TTC549 (cell line): ENCODE measurements around the gene ADAMTSL3.

Experiments used
- FAIRE-seq: peaks from 2 replicates; lab custom pipeline; 2012; peaks lifted over from hg19 to GRCh38; lab: Jason Lieb, UNC

Gene ADAMTSL3

GRCh38 chr15:83838763-83839162, 184.8 kb downstream of the ADAMTSL3 start:
- no peak for FAIRE-seq

DNA sequence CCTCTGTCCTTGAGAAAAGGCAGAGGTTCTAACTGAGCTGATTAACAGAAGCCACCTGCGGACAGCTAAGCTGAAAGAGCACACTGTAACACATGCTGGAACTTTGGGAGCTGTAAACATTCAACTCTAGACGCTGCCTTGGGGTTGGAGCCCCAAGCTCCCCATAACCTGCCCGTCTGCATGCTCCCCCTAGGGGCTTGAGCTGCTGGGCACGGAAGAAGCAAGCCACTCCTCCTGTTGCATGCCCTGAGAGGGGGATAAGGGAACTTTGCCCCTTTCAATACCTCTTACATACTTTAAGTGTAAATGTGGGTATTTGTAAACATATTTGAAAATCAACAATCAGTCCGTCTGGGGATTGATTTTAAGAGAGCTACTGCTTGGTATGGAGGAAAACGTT, 188.4 kb downstream of the ADAMTSL3 start:
- no peak for FAIRE-seq

DNA sequence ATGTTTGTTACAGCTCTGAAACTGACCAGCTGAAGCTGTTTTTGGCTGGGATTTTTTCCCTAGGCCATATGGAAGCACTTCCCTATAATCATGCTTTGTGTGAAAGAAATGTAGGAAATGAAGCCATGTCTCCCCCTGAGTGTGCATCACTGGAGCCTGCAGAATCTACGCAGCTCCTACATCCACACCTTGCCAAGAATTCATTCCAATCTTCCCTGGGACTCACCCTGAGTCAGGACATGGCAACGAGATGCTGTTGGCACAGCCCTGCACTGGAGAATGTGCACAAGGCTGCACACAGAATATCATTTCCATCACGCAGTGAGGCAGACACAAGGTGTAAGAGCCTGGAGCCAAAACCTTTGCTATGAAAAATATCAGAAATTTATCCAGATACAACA, 189.5 kb downstream of the ADAMTSL3 start:
- FAIRE-seq, result no peak

GRCh38 chr15:83844742-83845141, 190.8 kb downstream of the ADAMTSL3 start:
- FAIRE-seq, result no peak

- FAIRE-seq, result no peak
Measured at GRCh38 chr15:83845230-83845629, 191.3 kb downstream of the ADAMTSL3 start.

DNA sequence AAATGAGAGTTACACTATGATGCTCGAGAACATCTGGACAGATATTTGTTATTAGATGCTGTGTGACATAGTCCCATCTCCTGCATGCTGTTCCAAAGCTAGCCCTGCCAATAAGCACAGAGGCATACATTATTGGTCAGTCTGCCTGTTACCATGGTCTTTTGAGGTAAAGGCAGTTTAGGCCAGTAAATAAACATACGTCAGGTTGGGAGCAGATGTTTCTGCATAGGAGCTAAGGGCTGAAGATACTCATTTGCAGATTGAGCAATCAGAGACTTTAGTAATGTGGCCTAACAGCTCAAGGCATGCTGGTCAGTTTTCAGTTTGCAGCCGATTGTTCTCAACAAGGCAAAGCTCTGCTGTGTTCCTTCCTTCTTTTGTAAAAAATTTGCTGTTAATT, 192.9 kb downstream of the ADAMTSL3 start:
- no peak for FAIRE-seq

- FAIRE-seq, result no peak
Measured at GRCh38 chr15:83848315-83849050, 194.6 kb downstream of the ADAMTSL3 start.

DNA sequence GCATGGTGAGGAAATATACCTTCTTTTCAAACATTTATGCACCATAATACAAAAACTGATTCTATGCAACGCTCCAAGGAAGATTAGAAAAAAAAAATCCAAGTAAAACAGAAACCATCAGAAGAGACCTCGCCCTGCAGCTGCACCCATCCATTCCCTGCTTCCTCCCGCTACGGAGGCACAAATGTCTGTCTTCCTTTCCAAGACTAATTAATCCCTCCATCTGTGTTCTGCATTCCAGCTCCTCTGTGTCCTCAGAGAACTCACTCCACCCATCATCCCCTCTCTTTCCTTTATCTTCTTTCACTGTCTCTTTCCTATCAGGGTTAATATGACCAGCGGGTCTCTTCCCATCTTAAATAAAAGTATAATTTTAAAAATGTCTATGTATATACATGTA, 196.1 kb downstream of the ADAMTSL3 start:
- no peak for FAIRE-seq

DNA sequence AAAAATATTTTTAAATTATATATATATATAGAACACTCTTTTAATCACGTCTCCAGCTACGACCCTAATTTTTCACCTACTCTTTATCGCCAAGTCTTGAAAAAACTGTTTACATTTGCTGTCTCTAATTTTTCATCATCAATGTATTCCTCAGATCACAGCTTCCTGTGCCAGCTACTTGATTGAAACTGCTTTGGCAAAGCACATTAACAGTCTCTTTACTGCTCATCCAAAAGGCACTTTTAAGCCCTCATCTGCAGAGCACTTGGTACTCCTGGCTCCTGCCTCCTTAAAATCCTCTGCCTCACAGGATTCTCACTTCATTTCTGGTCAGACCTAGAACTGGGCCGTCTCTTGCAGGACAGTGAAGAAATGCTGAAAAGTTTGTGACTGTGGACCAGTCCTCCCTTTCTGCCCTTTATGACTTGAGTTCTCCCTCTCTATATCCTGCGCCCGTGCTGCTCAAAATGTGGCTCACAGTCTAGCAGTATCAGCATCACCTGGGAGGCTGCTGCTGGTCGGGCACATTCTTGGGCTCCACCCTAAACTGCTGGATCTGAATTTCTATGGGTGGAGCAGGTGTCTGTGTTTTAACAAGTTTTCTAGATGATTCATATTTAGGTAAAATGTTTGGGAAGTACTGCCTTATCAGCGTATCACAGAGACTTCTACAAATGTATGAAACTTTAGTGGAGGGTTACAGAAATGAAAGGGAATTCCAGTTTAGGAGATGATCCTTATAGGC, 196.8 kb downstream of the ADAMTSL3 start:
- FAIRE-seq, result no peak

GRCh38 chr15:83853232-83853631, 199.3 kb downstream of the ADAMTSL3 start:
- FAIRE-seq, result no peak

- no peak for FAIRE-seq
Measured at GRCh38 chr15:83854321-83854720, 200.4 kb downstream of the ADAMTSL3 start.

DNA sequence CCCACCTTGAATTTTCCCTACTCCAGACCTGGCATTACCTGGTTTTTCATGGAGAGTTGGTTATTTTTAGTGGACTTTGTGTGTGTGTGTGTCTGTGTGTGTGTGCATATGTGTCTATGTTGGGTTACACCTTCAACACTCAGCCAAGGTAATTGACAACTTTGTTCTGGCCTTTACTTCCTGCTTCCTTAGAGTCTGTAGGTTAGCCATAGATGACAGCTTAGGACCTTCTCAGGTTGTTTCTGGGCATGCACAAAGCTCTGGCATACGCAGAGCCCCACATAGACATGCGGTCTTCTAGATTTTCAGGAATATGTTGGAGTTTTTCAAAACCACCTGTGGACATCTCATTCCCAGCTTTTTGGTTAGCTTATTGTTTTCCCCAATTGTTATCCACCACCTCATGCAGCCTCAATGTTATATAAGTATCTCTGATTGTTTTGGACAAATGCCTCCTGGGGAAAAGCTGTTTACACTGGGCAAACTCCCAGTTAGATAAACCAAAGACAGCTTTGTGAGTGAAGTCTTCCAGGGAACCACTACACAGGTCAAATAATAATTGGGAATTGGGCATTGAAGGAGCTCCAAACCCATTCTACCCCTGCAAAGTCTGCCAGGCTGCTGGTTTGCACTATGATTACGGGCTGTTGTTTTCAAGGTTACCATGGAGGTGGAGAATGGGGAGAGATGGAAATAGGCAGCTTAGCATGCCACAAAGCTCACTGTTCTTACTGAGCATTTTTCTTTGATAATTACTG, 201.2 kb downstream of the ADAMTSL3 start:
- FAIRE-seq, result no peak

DNA sequence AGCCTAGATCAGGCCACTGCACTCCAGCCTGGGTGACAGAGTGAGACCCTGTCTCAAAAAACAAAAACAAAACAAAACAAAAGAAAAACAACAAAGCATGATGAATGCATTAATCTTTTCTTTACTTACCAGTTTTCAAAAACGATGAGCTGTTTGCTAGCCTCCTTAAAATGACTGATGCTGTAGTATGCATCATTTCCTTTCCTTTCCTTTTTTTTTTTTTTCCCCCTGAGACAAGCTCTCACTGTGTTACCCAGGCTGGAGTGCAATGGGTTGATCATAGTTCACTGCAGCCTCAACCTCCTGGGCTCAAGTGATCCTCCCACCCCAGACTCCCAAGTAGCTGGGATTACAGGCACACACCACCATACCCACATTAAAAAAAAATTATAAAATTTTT, 202.0 kb downstream of the ADAMTSL3 start:
- no peak for FAIRE-seq

- FAIRE-seq, result no peak
Measured at GRCh38 chr15:83858820-83859505, 205.0 kb downstream of the ADAMTSL3 start.

- FAIRE-seq, result no peak
Measured at GRCh38 chr15:83866692-83867091, 212.8 kb downstream of the ADAMTSL3 start.

DNA sequence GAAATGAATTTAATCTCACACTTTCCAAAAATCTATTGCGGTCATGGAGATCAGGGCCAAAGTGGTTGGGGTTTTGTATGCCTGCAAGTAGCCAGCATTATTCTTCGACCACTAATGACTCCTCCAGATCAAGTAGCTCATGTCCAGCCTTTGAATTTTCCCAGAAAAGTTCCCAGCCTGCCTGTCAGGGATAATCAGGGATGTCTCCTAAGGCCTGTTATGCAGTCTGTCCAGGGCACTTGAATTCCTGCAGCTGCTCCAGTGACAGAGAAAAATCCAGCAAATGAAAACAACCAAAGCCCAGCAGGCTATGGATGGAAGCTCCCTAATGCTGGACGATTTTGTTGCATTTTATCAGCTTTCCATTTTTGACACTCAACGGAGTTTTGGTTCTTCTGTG, 215.4 kb downstream of the ADAMTSL3 start:
- FAIRE-seq, result no peak

GRCh38 chr15:83871808-83872559, 218.1 kb downstream of the ADAMTSL3 start:
- FAIRE-seq, result no peak

GRCh38 chr15:83873966-83874365, 220.0 kb downstream of the ADAMTSL3 start:
- FAIRE-seq, result no peak

DNA sequence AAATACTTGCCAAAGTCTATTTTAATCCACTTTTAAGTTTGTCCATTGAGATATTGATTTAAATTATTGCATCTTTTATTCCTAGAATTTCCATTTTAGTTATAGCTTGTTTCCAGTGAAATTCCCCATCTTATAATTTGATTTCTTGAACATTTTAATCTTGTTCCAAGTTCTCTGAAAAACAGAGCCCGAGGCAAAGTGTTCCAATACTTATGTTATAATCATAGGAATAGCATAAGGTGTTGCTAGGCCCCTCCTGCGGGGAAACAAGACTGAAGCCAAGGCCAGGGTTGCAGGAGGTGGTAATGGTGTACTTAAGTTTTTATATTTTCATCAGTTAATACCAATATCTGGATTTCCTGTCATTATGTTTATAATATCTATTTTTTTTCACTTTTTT, 226.6 kb downstream of the ADAMTSL3 start:
- no peak for FAIRE-seq

GRCh38 chr15:83881156-83881555, 227.2 kb downstream of the ADAMTSL3 start:
- no peak for FAIRE-seq

GRCh38 chr15:83886321-83886720, 232.4 kb downstream of the ADAMTSL3 start:
- no peak for FAIRE-seq

DNA sequence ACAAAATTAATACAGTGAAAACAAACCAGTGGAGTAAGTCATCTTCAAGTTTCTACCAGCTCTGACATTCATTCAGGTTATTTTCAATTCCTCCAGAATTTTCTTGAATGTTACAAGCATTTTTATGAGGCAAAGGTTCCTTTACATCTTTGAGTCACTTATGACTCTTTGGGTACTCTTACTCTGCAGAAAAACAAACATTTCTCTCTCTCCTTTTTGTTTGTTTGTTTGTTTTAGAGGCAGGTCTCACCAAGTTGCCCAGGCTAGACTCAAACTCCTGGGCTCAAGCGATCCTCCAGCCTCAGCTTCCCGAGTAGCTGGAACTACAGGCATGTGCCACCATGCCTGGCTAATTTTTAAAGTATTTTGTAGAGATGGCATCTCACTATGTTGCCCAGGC, 233.5 kb downstream of the ADAMTSL3 start:
- no peak for FAIRE-seq
